ENCODE data around the gene PTPRJ.

The PTPRJ gene

GRCh38 chr11:47983464-47984397, 3.4 kb downstream of the PTPRJ start:
- no peak for DNase-seq (ENCODE audit: low spot score)
- no peak for TF ChIP-seq CTCF (IDR thresholded peaks at IDR 0.05; ENCODE audit: extremely low read depth, missing control alignments)

GRCh38 chr11:47986219-47986618, 5.9 kb downstream of the PTPRJ start:
- no peak for TF ChIP-seq CTCF (IDR thresholded peaks at IDR 0.05; ENCODE audit: extremely low read depth, missing control alignments)
- no peak for DNase-seq (ENCODE audit: low spot score)

- no peak for DNase-seq (ENCODE audit: low spot score)
- no peak for TF ChIP-seq CTCF (IDR thresholded peaks at IDR 0.05; ENCODE audit: extremely low read depth, missing control alignments)
These were observed 6.4 kb downstream of the PTPRJ start for GRCh38 chr11:47986742-47987141.

GRCh38 chr11:47987310-47987709, 7.0 kb downstream of the PTPRJ start:
- no peak for TF ChIP-seq CTCF (IDR thresholded peaks at IDR 0.05; ENCODE audit: extremely low read depth, missing control alignments)
- DNase-seq (ENCODE audit: low spot score), result peak; percentile 35

- no peak for DNase-seq (ENCODE audit: low spot score)
- no peak for TF ChIP-seq CTCF (IDR thresholded peaks at IDR 0.05; ENCODE audit: extremely low read depth, missing control alignments)
These were observed 7.4 kb downstream of the PTPRJ start for GRCh38 chr11:47987781-47988180.

GRCh38 chr11:47989779-47990178, 9.4 kb downstream of the PTPRJ start:
- TF ChIP-seq CTCF (IDR thresholded peaks at IDR 0.05; ENCODE audit: extremely low read depth, missing control alignments), result no peak
- no peak for DNase-seq (ENCODE audit: low spot score)

- TF ChIP-seq CTCF (IDR thresholded peaks at IDR 0.05; ENCODE audit: extremely low read depth, missing control alignments), result no peak
- DNase-seq (ENCODE audit: low spot score), result no peak
These were observed 11.0 kb downstream of the PTPRJ start for GRCh38 chr11:47991266-47991830.
